CD4-positive, alpha-beta T cell treated with Interferon gamma for 1 hour (primary cell): Measurements from ENCODE around the gene VKORC1.
"Not testable (repeated sequence)": the region's sequence is repeated elsewhere in the genome, so short reads cannot be mapped to it uniquely, and the experiment has no call there.

Experiments
- DNase-seq: peaks from one replicate; pipeline ENCODE4 v3.0.0-alpha.2; 2020

The VKORC1 gene

DNA sequence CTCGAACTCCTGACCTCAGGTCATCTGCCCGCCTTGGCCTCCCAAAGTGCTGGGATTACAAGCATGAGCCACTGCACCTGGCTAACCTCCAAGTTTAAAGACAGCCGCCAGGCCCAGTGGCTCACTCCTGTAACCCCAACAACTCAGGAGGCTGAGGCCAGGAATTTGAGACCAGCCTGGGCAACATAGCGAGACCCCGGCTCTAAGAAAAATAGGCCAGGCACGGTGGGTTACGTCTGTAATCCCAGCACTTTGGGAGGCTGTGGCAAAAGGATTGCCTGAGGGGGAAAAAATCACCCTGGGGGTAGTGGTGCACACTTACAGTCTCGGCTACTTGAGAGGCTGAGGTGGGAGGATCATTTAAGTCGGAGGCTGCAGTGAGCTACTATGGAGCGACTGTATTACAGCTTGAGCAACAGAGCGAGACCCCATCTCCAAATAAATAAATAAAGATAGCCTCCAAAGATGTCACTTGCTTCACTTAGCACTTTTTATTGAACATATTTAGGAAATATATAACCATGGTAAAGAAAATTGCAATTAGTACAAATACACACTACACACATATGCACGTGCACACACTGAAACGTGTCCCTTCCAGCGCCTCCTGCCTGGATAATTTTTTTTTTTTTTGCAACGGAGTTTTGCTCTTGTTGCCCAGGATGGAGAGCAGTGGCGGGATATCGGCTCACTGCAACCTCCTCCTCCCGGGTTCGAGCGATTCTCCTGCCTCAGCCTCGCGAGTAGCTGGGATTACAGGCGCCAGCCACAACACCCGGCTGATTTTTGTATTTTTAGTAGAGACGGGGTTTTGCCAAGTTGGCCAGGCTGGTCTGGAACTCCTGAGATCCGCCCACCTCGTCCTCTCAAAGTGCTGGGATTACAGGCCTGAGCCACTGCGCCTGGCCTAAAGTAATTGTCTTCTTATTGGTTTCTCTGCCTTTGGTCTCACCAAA lies 12.2 kb upstream of the VKORC1 start:
- no peak for DNase-seq

- DNase-seq: peak; percentile 84
Observed at GRCh38 chr16:31105677-31106213, 11.1 kb upstream of the VKORC1 start.

- DNase-seq: not testable (repeated sequence)
Observed at GRCh38 chr16:31100876-31101641, 6.5 kb upstream of the VKORC1 start.

DNA sequence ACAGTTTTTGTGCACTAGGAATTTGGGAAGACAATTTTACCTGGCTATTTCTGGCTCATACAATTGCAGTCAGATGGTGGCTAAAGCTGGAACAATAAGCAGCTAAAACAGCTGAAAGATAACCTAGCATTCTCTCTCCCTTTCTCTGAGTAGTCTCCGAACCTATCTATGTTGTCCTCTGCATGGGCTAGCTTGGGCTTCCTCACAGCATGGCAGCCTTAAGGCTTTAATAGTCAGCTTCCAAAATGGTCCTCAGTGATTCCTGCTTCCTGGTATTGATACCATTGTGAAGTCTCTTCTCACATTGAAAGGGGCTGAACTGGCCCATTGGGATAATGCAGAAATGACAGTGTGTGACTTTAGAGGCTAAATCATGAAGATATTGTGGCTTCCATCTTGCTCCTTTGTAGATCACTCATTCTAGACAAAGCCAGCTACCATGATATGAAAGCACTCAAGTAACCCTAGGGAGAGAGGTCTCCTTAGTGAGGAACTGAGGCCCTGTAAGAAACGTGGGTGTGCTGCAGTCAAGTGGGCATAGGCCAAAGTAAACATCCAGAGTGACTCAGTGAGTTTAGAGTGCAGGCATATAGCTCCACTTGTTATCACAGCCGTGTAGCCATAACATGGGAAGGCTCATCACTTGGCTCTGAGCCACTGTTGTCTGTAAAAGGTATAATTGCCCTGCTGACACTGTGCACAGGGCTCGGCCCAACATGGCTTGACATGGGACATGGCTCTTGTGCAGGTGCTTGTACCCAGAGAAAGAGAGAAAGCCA lies 5.5 kb upstream of the VKORC1 start:
- no peak for DNase-seq

DNA sequence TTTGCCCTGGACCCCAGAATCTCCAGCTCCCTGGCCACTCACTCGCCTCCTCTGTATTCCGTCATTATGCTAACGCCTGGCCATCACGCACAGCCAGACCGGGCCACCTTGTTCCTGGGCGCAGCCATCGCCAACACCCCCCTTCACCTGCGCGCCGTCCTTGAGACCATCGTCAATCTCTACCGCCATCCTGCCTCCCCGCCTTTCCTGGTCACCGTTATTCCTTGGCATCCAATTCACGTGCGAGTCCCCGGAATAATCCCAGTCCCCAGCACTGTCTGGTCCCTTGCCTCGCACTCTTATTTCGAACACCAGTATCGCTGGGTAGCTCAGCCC lies 541 bp downstream of the VKORC1 start:
- no peak for DNase-seq

- DNase-seq: no peak
Observed at GRCh38 chr16:31093132-31093703, 1.4 kb downstream of the VKORC1 start.

GRCh38 chr16:31092330-31092729 lies 2.3 kb downstream of the VKORC1 start:
- no peak for DNase-seq

DNA sequence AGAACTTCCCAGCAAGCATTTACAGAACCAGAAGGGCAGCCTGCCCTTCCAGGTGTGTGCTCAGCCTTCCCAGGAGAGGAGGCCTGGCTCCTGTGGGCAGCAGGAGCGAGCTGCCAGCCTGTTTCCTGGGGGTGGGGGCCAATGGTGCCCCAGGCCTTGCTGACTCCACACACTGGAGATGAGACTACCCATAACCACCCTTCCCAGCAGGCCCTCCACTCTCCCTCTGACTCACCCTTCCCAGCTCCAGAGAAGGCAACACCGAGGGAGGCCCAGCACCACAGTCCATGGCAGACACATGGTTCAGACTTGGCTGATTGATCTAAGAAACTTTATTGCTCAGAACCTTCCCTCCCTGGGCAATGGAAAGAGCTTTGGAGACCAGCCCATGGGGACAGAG lies 4.1 kb downstream of the VKORC1 start:
- DNase-seq: no peak

GRCh38 chr16:31089199-31089598 lies 5.4 kb downstream of the VKORC1 start:
- DNase-seq: no peak

DNA sequence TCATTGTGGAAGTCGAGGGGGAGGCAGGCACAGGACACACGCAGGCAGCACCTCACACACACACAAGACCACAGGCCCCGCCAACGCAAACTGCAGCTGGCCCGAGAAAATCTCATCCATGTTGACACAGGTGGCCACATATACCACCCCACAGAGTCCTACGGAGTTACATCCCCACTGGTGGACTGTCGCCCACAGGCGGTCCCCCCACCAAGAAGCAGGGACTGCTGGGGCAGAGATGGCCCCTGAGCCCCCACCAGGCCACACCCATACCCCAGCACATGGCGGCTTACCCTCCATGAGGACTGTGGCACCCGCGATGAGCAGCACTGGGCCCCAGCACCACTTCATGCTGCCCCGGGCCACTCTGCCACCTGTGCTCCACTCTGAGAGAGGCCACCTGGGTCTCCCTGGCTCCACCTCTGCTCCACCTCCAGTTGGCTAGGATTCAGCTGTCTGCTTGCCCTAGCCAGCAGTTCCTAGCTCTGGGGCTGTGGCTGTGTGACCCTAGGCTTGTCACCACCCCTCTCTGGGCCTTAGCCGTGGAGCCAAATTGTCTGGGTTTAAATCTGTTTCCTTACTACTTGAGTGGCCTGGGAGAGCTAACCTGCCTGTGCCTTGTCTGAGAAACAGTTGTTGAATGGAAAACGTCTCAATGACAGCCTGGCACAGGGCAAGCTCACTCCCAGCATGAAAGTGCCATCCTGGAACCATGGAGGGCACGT lies 6.0 kb downstream of the VKORC1 start, which contains the start of gene PRSS53:
Gene PRSS53 (minus strand): TSS at position 485 of the 725 bp plus-strand sequence. CDS start 134 bp downstream, at position 351.
- no peak for DNase-seq

DNA sequence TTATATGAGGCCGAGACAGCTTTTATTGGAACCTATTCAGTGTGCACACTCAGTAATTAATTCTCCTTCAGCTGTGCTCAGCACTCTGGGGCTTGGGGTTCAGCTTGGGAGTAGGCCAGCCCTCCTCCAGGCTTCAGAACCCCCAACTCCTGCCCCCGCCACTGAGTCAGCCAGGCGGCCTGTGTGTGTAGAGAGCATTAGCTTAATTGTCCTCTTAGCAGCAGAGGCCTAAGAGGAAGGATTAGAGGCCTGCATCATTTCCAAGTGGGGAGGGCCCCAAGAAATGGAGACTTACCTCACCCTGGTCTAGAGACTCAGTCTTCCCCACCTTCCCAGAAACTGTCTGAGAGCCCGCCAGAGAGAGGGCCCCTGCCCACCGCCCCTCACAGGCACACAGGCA lies 6.6 kb downstream of the VKORC1 start:
- DNase-seq: no peak

DNA sequence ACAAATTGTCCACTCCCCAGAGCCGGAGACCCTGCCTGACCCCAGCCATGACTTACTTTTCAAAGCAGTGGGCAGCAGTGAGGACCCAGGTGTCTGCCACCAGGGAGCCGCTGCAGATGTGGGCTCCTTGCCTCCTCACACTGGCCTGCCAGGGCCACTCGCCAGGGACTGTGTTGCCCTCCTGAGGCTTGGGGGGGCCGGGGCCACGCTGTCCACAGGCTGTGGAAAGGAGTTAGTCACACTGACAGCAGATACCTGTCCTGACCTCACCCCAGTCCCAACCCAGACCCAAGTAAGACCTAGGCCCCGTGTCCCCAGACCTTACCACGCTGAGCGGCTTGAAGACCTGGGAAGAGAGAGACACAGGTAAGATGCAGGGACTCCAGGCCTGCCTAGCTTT lies 7.1 kb downstream of the VKORC1 start:
- no peak for DNase-seq

DNA sequence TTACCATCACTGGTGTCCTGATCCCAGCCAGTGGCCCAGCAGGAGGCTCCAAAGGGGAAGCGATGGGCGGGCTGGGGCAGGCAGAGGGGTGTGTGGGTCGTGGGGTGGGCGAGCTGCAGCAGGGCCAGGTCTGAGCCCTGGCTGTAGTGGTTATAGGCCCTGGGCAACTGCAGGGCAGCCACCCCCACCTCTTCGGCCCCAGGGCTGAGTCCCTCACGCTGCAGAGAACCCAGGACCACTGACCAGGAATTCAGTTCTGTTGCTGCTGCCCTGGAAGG lies 8.0 kb downstream of the VKORC1 start:
- DNase-seq: no peak

- DNase-seq: no peak
Observed at GRCh38 chr16:31085873-31086628, 8.5 kb downstream of the VKORC1 start.

- no peak for DNase-seq
Observed at GRCh38 chr16:31085411-31085810, 9.2 kb downstream of the VKORC1 start.

- no peak for DNase-seq
Observed at GRCh38 chr16:31084584-31085302, 9.9 kb downstream of the VKORC1 start.

GRCh38 chr16:31083981-31084380 lies 10.6 kb downstream of the VKORC1 start:
- no peak for DNase-seq

- DNase-seq: no peak
Observed at GRCh38 chr16:31083556-31083955, 11.0 kb downstream of the VKORC1 start.

- no peak for DNase-seq
Observed at GRCh38 chr16:31083081-31083480, 11.5 kb downstream of the VKORC1 start.

- no peak for DNase-seq
Observed at GRCh38 chr16:31082368-31083045, 12.1 kb downstream of the VKORC1 start.
